GM12878 (cell line): ENCODE measurements around the gene CHRNA9. TPM values are rescaled to one million over a fixed set of nuclear protein-coding genes. Genes with fewer than 3 reads are reported as not detected.

ENCODE experiments used
- ATAC-seq: fragments of 200-7000 bp; cut with Tn5 transposase; 3 replicates; pipeline ENCODE4 v1.9.1; 2020; ENCODE audit warnings: mild to moderate bottlenecking, moderate library complexity
- BruUV-seq: library from RNA; stranded (reverse); fragments of 400-500 nt; replicated peaks from 2 replicates; lab custom pipeline; 2021; lab: Mats Ljungman, UMichigan
- CTCF ChIA-PET: fragments of 300-600 bp; sonication (Branson Sonifier 250); formaldehyde crosslinking; extraction: SDS; loops from one replicate; lab custom pipeline; 2021; ENCODE audit warnings: inconsistent platforms; lab: Yijun Ruan, JAX
- POLR2A ChIA-PET: fragments of 350-600 bp; formaldehyde crosslinking; extraction: SDS; loops from one replicate; lab custom pipeline; 2021; ENCODE audit warnings: inconsistent platforms; lab: Charles Lee
- RAD21 ChIA-PET: fragments of 300-600 bp; sonication (Branson Sonifier 250); formaldehyde crosslinking; loops from one replicate; lab custom pipeline; 2023; ENCODE audit warnings: antibody characterized with exemption; ENCODE audit not compliant: unreplicated experiment; lab: Charles Lee
- SMC1A ChIA-PET: fragments of 300-600 bp; sonication (Branson Sonifier 250); formaldehyde crosslinking; loops from one replicate; lab custom pipeline; 2023; ENCODE audit not compliant: unreplicated experiment, uncharacterized antibody; lab: Charles Lee
- DNase-seq: peaks from one replicate; pipeline ENCODE4 v3.0.0-alpha.2; 2011; ENCODE audit warnings: low read depth, low spot score
- FAIRE-seq: peaks from 3 replicates; lab custom pipeline; 2011; peaks lifted over from hg19 to GRCh38; lab: Jason Lieb, UNC
- H2AFZ ChIP-seq: 2 replicates; pipeline ENCODE4 v1.6.0; 2011; ENCODE audit warnings: low read depth, low read length, control low read depth; ENCODE audit not compliant: control insufficient read depth
- H3K27ac ChIP-seq: 2 replicates; pipeline ENCODE4 v1.5.1; 2011; ENCODE audit warnings: control low read depth; ENCODE audit not compliant: control insufficient read depth, insufficient read depth
- H3K27me3 ChIP-seq, 2 experiments: replicated peaks in 1 of 2; 2 replicates each; pipeline versions ENCODE4 v1.6.0 to v1.6.1; 2011; ENCODE audit warnings: low read length in 1 of 2; ENCODE audit not compliant: control insufficient read depth in 2 of 2, insufficient read depth in 2 of 2
- H3K36me3 ChIP-seq, 2 experiments: 2 replicates each; pipeline ENCODE4 v1.5.1; 2011; ENCODE audit warnings: low read length in 1 of 2; ENCODE audit not compliant: control insufficient read depth in 2 of 2, insufficient read depth in 2 of 2
- H3K4me1 ChIP-seq: 2 replicates; pipeline ENCODE4 v1.6.1; 2011; ENCODE audit warnings: mild to moderate bottlenecking, low read length, moderate library complexity, mixed read lengths; ENCODE audit not compliant: control insufficient read depth, insufficient read depth
- H3K4me2 ChIP-seq: 2 replicates; pipeline ENCODE4 v1.6.0; 2011; ENCODE audit warnings: control low read depth; ENCODE audit not compliant: control insufficient read depth, insufficient read depth
- H3K4me3 ChIP-seq: fragments of 200-600 bp; sonication (generic); 2 replicates; pipeline ENCODE4 v1.5.1; 2016
- H3K79me2 ChIP-seq: 2 replicates; pipeline ENCODE4 v1.6.0; 2011; ENCODE audit warnings: low read length; ENCODE audit not compliant: control insufficient read depth, insufficient read depth
- H3K9ac ChIP-seq: 2 replicates; pipeline ENCODE4 v1.8.0; 2011; ENCODE audit warnings: low read length, control low read depth, mixed read lengths; ENCODE audit not compliant: control insufficient read depth, insufficient read depth
- H3K9me3 ChIP-seq: replicated peaks from 3 replicates; pipeline ENCODE4 v1.5.1; 2011; ENCODE audit warnings: mild to moderate bottlenecking, low read length; ENCODE audit not compliant: control insufficient read depth, insufficient read depth
- H4K20me1 ChIP-seq: 2 replicates; pipeline ENCODE4 v1.6.0; 2011; ENCODE audit not compliant: control insufficient read depth, insufficient read depth
- ASH2L ChIP-seq: fragments of 300-600, 200-600 bp; sonication (generic); IDR thresholded peaks from 2 replicates; pipeline ENCODE4 v1.6.1; 2017; ENCODE audit warnings: low read depth, mild to moderate bottlenecking, borderline replicate concordance
- ATF7 ChIP-seq: fragments of 450-650 bp; IDR thresholded peaks from 2 replicates; pipeline ENCODE4 v1.6.1; 2016; ENCODE audit warnings: low read depth, mild to moderate bottlenecking
- CEBPB ChIP-seq, 2 experiments: fragments of 150-350 bp in 1 of 2; IDR thresholded peaks; 2 replicates each; pipeline ENCODE4 v1.6.1; 2012 to 2014; ENCODE audit warnings: low read depth in 2 of 2, low read length in 2 of 2, borderline replicate concordance in 1 of 2, inconsistent platforms in 1 of 2
- CUX1 ChIP-seq: IDR thresholded peaks from 2 replicates; pipeline ENCODE4 v1.6.1; 2012; ENCODE audit warnings: improper control_type of control experiment, low read depth, low read length; ENCODE audit not compliant: insufficient replicate concordance
- JUND ChIP-seq: IDR thresholded peaks from 2 replicates; pipeline ENCODE4 v1.6.1; 2012; ENCODE audit warnings: low read depth, mild to moderate bottlenecking, low read length, improper control_type of control experiment, moderate library complexity
- LARP7 ChIP-seq: fragments of 450-650 bp; IDR thresholded peaks from 2 replicates; pipeline ENCODE4 v1.6.1; 2017; ENCODE audit warnings: mild to moderate bottlenecking
- NBN ChIP-seq: fragments of 450-650 bp; IDR thresholded peaks from 2 replicates; pipeline ENCODE4 v1.6.1; 2016
- NKRF ChIP-seq: fragments of 450-650 bp; conservative IDR thresholded peaks from 2 replicates; pipeline ENCODE4 v1.6.1; 2017; ENCODE audit warnings: mild to moderate bottlenecking, moderate library complexity
- NRF1 ChIP-seq: conservative IDR thresholded peaks from 2 replicates; pipeline ENCODE4 v1.6.1; 2011; ENCODE audit warnings: mild to moderate bottlenecking, low read depth, low read length, improper control_type of control experiment
- POLR2AphosphoS5 ChIP-seq: IDR thresholded peaks from 2 replicates; pipeline ENCODE4 v1.6.1; 2011; ENCODE audit warnings: mild to moderate bottlenecking, low read length, inconsistent platforms
- SREBF1 ChIP-seq: IDR thresholded peaks from 2 replicates; pipeline ENCODE4 v1.6.1; 2012; ENCODE audit warnings: mild to moderate bottlenecking, low read length
- SREBF2 ChIP-seq: IDR thresholded peaks from 2 replicates; pipeline ENCODE4 v1.6.1; 2012; ENCODE audit warnings: mild to moderate bottlenecking, low read length
- SRF ChIP-seq, 2 experiments: IDR thresholded peaks; 2 replicates each; pipeline ENCODE4 v1.6.1; 2011; ENCODE audit warnings: low read depth in 2 of 2, low read length in 2 of 2, mild to moderate bottlenecking in 1 of 2, moderate library complexity in 1 of 2
- SUZ12 ChIP-seq: fragments of 200-600 bp; sonication (generic); IDR thresholded peaks from one replicate; pipeline ENCODE4 v1.6.1; 2018; ENCODE audit warnings: antibody characterized with exemption, mild to moderate bottlenecking; ENCODE audit not compliant: unreplicated experiment
- TAF1 ChIP-seq: IDR thresholded peaks from 2 replicates; pipeline ENCODE4 v1.6.1; 2011; ENCODE audit warnings: mild to moderate bottlenecking, low read depth, low read length, borderline replicate concordance
- ZSCAN29 ChIP-seq: fragments of 450-650 bp; IDR thresholded peaks from 2 replicates; pipeline ENCODE4 v1.6.1; 2017; ENCODE audit warnings: mild to moderate bottlenecking, moderate library complexity
- WGBS: methylation state at CpG from one replicate; pipeline ENCODE4 v1.1.6; 2016; ENCODE audit warnings: low lambda C conversion rate; ENCODE audit not compliant: insufficient replicate concordance, insufficient coverage; ENCODE audit errors: missing lambda C conversion rate; 5-methylcytosine and 5-hydroxymethylcytosine counted together
- in situ Hi-C: fragments of 300-500 bp; cut with MboI; formaldehyde crosslinking; loops from 9 replicates; pipeline ENCODE4 v1.14.3; 2018; ENCODE audit warnings: mixed read lengths
- intact Hi-C: fragments of 100-400 bp; cut with micrococcal nuclease; formaldehyde crosslinking; loops from one replicate; pipeline ENCODE4 v1.14.2; 2022; ENCODE audit not compliant: unreplicated experiment
- polyA plus RNA-seq, 11 experiments: library from polyadenylated mRNA; depleted of rRNA in 4 of 11; unstranded in 6 of 11; stranded (reverse) in 5 of 11; fragments of >200 nt; fragmentation: Nextera tagmentation in 4 of 11; fragmentation: Illumina TruSeq in 1 of 11; extraction: Ambion mirVana in 4 of 11; extraction: Trizol in 1 of 11; gene quantifications; 1 replicate in 1 of 11; 2 replicates in 10 of 11; pipeline versions ENCODE4 v1.2.1 to v1.2.3, GENCODE V29; 2011 to 2016; ENCODE audit warnings: inconsistent platforms in 2 of 11, missing spikeins in 2 of 11, low read depth in 1 of 11
- total RNA-seq, 4 experiments: library from RNA; depleted of rRNA in 3 of 4; stranded (reverse); fragments of >200 nt in 3 of 4; fragmentation: Illumina TruSeq in 1 of 4; extraction: Trizol in 1 of 4; gene quantifications; 2 replicates each; pipeline versions ENCODE4 v1.2.1 to v1.2.3, GENCODE V29; 2013 to 2021

The CHRNA9 gene
- total and polyA plus RNA-seq, 10 of the 15 experiments (the other 5 are each of a cell fraction or from before 2014, with no cell fraction given) = 0.05 to 0.09 (median 0.08) TPM; not detected in 7

DNA sequence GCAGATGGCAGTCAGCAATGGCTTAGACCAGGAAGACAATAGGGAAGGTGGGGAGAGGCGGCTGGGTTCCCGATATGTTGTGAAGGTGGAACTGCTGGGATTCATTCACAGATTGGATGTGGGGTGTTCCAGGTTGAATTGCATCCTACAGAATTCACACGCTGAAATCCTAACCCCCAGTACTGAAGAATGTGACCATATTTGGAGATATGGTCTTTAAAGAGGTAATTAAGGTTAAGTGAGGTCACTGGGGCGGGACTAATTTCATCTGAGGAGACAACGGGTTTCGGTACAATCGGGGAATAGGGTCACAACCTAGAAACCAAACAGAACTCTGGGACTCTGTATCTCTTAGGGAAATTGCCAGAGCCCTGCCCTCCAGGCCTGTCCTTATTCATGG lies 5.3 kb upstream of the CHRNA9 start:
- TF ChIP-seq SREBF2 = no peak
- no peak for TF ChIP-seq POLR2AphosphoS5
- TF ChIP-seq ASH2L = no peak
- no peak for TF ChIP-seq TAF1
- TF ChIP-seq ZSCAN29 = no peak
- TF ChIP-seq CUX1 = no peak
- no peak for TF ChIP-seq JUND
- no peak for TF ChIP-seq NKRF
- no peak for TF ChIP-seq SRF (IDR thresholded peaks at IDR 0.05; ENCODE audit: low read depth in 2 of 2, low read length in 2 of 2)
- no peak for TF ChIP-seq SUZ12
- TF ChIP-seq CEBPB (IDR thresholded peaks at IDR 0.05; ENCODE audit: borderline replicate concordance in 1 of 2, low read depth in 2 of 2, low read length in 2 of 2) = no peak
- TF ChIP-seq ATF7 = no peak
- TF ChIP-seq NRF1 = no peak
- no peak for TF ChIP-seq SREBF1
- TF ChIP-seq LARP7 = no peak
- TF ChIP-seq NBN = no peak
- in situ Hi-C loops = no loop called here
- Histone ChIP-seq H2AFZ (no peak overlapping the region), H3K9ac (no peak overlapping the region), H3K4me3 (no peak overlapping the region), H4K20me1 (no peaks in the 10 kb centered on the region), H3K79me2 (no peaks in the 10 kb centered on the region), H3K27ac (no peak overlapping the region), H3K4me1 (no peaks in the 10 kb centered on the region), H3K36me3 (no peaks in the 10 kb centered on the region), H3K27me3 (no peaks in the 10 kb centered on the region; a peak in 1 of 4 replicates), H3K9me3 (no peaks in the 10 kb centered on the region), H3K4me2 (no peak overlapping the region)
- intact Hi-C loops = no loop called here
- ChIA-PET RAD21 (interaction anchor here (1.6 kb wide), 1 partner anchor 388 kb away, joined by 3 read pairs; no protein-coding TSS in a partner anchor), CTCF (interaction anchor here (5.2 kb wide), 1 partner anchor 13 kb away, joined by 47 read pairs; no protein-coding TSS in a partner anchor), SMC1A (no interaction called here), POLR2A (no interaction called here)
- no TSS peak for BruUV-seq
- FAIRE-seq (no peak), ATAC-seq (no peak), DNase-seq (no peak)
- 69% methylated on average over 7 of the region's 7 CpGs for WGBS
